Dermis lymphatic vessel endothelial cell (primary cell): ENCODE measurements around the gene MZT2B. TPM values are rescaled to one million over a fixed set of nuclear protein-coding genes. Genes with fewer than 3 reads are reported as not detected.

Source experiments
- total RNA-seq: library from RNA; depleted of rRNA; stranded (reverse); fragments of >200 nt; gene quantifications from 2 replicates; pipeline ENCODE4 v1.2.1, GENCODE V29; 2014

Gene MZT2B, protein sequence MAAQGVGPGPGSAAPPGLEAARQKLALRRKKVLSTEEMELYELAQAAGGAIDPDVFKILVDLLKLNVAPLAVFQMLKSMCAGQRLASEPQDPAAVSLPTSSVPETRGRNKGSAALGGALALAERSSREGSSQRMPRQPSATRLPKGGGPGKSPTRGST
- 142 and 281 TPM in 2 replicates for total RNA-seq

DNA sequence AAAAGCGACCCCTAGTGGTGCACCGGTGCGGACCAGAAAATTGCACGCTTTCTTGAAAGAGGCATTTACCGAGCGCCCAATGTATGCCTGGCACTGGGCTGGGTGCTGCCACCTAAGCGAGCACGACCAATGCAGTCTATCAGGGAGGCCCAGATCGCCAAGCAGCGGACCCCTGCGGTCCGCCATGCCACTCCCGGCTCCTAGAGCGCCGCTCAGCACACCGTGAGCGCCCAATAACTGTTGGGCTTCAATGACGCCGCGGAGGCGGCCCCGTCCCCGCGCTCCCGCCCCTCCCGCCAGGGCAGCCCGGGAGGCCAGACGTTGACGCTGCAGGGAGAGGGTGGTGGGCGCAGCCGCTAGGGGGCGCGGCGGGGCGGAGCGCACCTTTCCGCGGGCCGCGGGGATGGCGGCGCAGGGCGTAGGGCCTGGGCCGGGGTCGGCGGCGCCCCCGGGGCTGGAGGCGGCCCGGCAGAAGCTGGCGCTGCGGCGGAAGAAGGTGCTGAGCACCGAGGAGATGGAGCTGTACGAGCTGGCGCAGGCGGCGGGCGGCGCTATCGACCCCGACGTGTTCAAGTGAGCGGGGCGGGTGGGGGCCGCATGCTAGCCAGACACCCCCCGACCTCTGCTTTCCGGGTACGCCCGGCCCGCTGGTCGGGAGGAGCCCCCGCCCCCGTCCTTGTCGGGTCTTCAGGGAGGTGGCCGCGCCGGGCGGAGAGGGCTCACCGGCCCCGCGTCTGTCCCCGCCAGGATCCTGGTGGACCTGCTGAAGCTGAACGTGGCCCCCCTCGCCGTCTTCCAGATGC lies at the start of gene MZT2B:
TSS of gene MZT2B (plus strand) at position 383 of the 803 bp plus-strand sequence. CDS start at position 404, 21 bp downstream.

DNA sequence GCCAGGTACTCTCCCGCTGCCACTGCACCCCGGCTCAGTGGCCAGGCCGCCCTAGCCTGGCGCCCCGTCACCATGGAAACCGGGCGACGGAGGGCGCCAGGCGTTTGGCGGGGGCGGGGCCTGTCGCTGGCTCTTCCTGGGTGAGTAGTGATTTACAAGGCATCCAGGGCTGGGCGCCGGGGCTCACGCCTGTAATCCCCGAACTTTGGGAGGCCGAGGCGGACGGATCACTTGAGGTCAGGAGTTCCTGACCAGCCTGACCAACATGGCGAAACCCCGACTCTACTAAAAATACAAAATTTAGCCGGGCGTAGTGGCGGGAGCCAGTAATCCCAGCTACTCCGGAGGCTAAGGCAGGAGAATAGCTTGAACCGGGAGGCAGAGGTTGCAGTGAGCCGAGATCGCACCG lies 37.1 kb upstream of the MZT2B start, which contains the start of gene CCDC74B:
TSS of gene CCDC74B (minus strand) at position 107 of the 409 bp plus-strand sequence. CDS start 116 bp downstream, outside the sequence.

DNA sequence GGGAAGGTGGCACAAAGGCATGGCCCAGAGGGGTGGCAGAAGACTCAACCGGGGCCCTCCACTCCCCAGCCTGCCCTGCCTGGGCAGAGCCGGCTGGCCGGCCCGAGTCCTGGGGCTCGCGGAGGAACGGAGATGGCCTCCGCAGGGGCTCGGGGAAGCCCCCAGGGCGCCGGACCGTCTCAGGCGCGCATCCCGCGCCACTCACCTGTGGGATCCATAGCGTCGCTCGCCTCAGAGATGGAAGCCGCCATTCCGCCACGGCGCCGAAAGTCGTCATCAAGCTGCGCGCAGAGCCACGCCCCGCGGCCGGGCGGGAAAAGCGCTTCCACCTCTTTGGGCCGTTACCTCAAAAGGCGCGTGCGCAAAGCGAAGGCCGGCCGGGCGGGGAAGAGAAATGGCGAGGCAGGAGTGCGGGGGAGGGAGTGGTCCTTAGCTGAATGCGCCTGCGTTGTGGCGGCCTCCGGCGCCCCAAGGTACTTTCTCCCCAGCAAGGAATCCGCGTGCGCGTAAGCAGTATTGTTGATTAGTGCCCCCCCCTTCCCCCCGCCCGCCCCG lies 660 bp upstream of the MZT2B start, which contains the start of gene SMPD4:
TSS of gene SMPD4 (minus strand) at position 278 of the 555 bp plus-strand sequence. CDS start 5,010 bp downstream, outside the sequence.

DNA sequence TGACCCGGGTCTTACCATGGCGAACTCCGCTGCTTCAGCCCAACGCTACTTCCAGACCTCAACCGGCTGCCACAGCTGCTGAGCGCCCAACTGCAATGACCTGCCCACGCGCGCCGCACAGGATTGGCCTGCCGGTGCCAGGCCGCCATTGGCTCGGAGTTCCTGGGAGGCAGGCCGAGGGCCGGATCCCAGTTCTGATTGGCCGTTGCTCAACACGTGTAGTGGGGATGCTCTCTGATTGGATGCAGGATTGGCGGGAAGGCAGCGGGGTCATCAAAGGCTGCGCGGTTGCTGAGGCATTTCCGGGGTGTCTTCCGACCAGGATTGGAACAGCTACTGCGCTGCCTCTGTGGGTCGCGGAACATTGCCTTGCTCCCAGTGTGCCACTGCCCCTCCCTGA lies 16.3 kb downstream of the MZT2B start, which contains the start of gene TUBA3E:
TSS of gene TUBA3E (minus strand) at position 97 of the 400 bp plus-strand sequence. CDS start at position 18, 79 bp downstream.

Other genes with a start within 250 kb of the MZT2B start
- gene RAB6C, start 202.6 kb upstream of the MZT2B start, total RNA-seq, result under 0.01 TPM in 1 of 2 replicates, not detected in the other
- gene POTEF, start 53.0 kb upstream of the MZT2B start, total RNA-seq, result under 0.01 and 0.54 TPM in 2 replicates
- 0.17 and 5.0 TPM in 2 replicates for gene CCDC74B, start 37.1 kb upstream of the MZT2B start, total RNA-seq
- 7.8 and 8.5 TPM in 2 replicates for gene SMPD4, start 660 bp upstream of the MZT2B start, total RNA-seq
- gene TUBA3E, start 16.2 kb downstream of the MZT2B start, total RNA-seq, result not detected in 2 replicates
- 66.3 and 79.4 TPM in 2 replicates for gene IMP4, start 160.6 kb downstream of the MZT2B start, total RNA-seq
- gene PTPN18, start 173.8 kb downstream of the MZT2B start, total RNA-seq, result 21.1 and 50.6 TPM in 2 replicates